ENCODE results near the gene GCNT1.
"Not testable (repeated sequence)": the region's sequence is repeated elsewhere in the genome, so short reads cannot be mapped to it uniquely, and the experiment has no call there.

Gene GCNT1

GRCh38 chr9:76443887-76444286 lies 15.1 kb upstream of the GCNT1 start:
- DNase-seq (ENCODE audit: low read depth in 2 of 2) = no peak

GRCh38 chr9:76444322-76444929 lies 14.6 kb upstream of the GCNT1 start:
- DNase-seq (ENCODE audit: low read depth in 2 of 2) = no peak

GRCh38 chr9:76445976-76446375 lies 13.0 kb upstream of the GCNT1 start:
- no peak for DNase-seq (ENCODE audit: low read depth in 2 of 2)

GRCh38 chr9:76448501-76448900 lies 10.5 kb upstream of the GCNT1 start:
- no peak for DNase-seq (ENCODE audit: low read depth in 2 of 2)

- no peak for DNase-seq (ENCODE audit: low read depth in 2 of 2)
Measured at GRCh38 chr9:76451234-76451633, 7.7 kb upstream of the GCNT1 start.

- no peak for DNase-seq (ENCODE audit: low read depth in 2 of 2)
Measured at GRCh38 chr9:76452839-76453238, 6.1 kb upstream of the GCNT1 start.

- DNase-seq (ENCODE audit: low read depth in 2 of 2) = no peak
Measured at GRCh38 chr9:76453785-76454184, 5.2 kb upstream of the GCNT1 start.

- no peak for DNase-seq (ENCODE audit: low read depth in 2 of 2)
Measured at GRCh38 chr9:76454311-76454710, 4.7 kb upstream of the GCNT1 start.

- no peak for DNase-seq (ENCODE audit: low read depth in 2 of 2)
Measured at GRCh38 chr9:76456202-76456926, 2.6 kb upstream of the GCNT1 start.

- no peak for DNase-seq (ENCODE audit: low read depth in 2 of 2)
Measured at GRCh38 chr9:76459694-76460635, 983 bp downstream of the GCNT1 start.

- no peak for DNase-seq (ENCODE audit: low read depth in 2 of 2)
Measured at GRCh38 chr9:76462126-76462525, 3.1 kb downstream of the GCNT1 start.

- DNase-seq (ENCODE audit: low read depth in 2 of 2) = no peak
Measured at GRCh38 chr9:76463211-76463610, 4.2 kb downstream of the GCNT1 start.

GRCh38 chr9:76464706-76465105 lies 5.7 kb downstream of the GCNT1 start:
- no peak for DNase-seq (ENCODE audit: low read depth in 2 of 2)

- no peak for DNase-seq (ENCODE audit: low read depth in 2 of 2)
Measured at GRCh38 chr9:76465442-76466298, 6.7 kb downstream of the GCNT1 start.

- DNase-seq (ENCODE audit: low read depth in 2 of 2) = no peak
Measured at GRCh38 chr9:76466299-76466605, 7.3 kb downstream of the GCNT1 start.

- DNase-seq (ENCODE audit: low read depth in 2 of 2) = no peak
Measured at GRCh38 chr9:76474419-76474818, 15.4 kb downstream of the GCNT1 start.

GRCh38 chr9:76475686-76476085 lies 16.7 kb downstream of the GCNT1 start:
- no peak for DNase-seq (ENCODE audit: low read depth in 2 of 2)

- not testable (repeated sequence) for DNase-seq (ENCODE audit: low read depth in 2 of 2)
Measured at GRCh38 chr9:76477818-76478217, 18.8 kb downstream of the GCNT1 start.

GRCh38 chr9:76478226-76478625 lies 19.2 kb downstream of the GCNT1 start:
- no peak for DNase-seq (ENCODE audit: low read depth in 2 of 2)

GRCh38 chr9:76479337-76479736 lies 20.4 kb downstream of the GCNT1 start:
- DNase-seq (ENCODE audit: low read depth in 2 of 2) = not testable (repeated sequence)

GRCh38 chr9:76486151-76486550 lies 27.2 kb downstream of the GCNT1 start:
- no peak for DNase-seq (ENCODE audit: low read depth in 2 of 2)
